Neuronal stem cell (in vitro differentiated cells): ENCODE measurements around the gene SSUH2.
"Not testable (repeated sequence)": the region's sequence is repeated elsewhere in the genome, so short reads cannot be mapped to it uniquely, and the experiment has no call there.

Source experiments
- DNase-seq: peaks from one replicate; pipeline ENCODE4 v3.0.0-alpha.2; 2013; ENCODE audit warnings: low spot score
- H2AFZ ChIP-seq: one replicate; pipeline ENCODE4 v1.6.1; 2013; ENCODE audit warnings: mild to moderate bottlenecking, low read length, inconsistent platforms
- H2AK5ac ChIP-seq: 2 replicates; pipeline ENCODE4 v1.6.1; 2013; ENCODE audit warnings: low read depth, mild to moderate bottlenecking, inconsistent platforms, low read length, moderate library complexity, mixed read lengths
- H2BK120ac ChIP-seq: 2 replicates; pipeline ENCODE4 v1.6.1; 2013; ENCODE audit warnings: low read depth, mild to moderate bottlenecking, inconsistent platforms, low read length, moderate library complexity, mixed read lengths
- H2BK12ac ChIP-seq: one replicate; pipeline ENCODE4 v1.6.1; 2013; ENCODE audit warnings: low read length, inconsistent platforms
- H2BK15ac ChIP-seq: 2 replicates; pipeline ENCODE4 v1.6.1; 2013; ENCODE audit warnings: mild to moderate bottlenecking, low read length, inconsistent platforms, mixed read lengths
- H2BK5ac ChIP-seq: one replicate; pipeline ENCODE4 v1.6.1; 2013; ENCODE audit warnings: inconsistent platforms, mild to moderate bottlenecking, low read length, moderate library complexity
- H3K14ac ChIP-seq: one replicate; pipeline ENCODE4 v1.6.1; 2013; ENCODE audit warnings: low read length, inconsistent platforms
- H3K18ac ChIP-seq: 2 replicates; pipeline ENCODE4 v1.6.1; 2013; ENCODE audit warnings: low read length, inconsistent platforms
- H3K23ac ChIP-seq: 2 replicates; pipeline ENCODE4 v1.6.1; 2013; ENCODE audit warnings: low read depth, mild to moderate bottlenecking, mixed read lengths, low read length, inconsistent platforms; ENCODE audit not compliant: poor library complexity
- H3K27ac ChIP-seq: replicated peaks from 3 replicates; pipeline ENCODE4 v1.5.1; 2013; ENCODE audit warnings: low read length, inconsistent platforms
- H3K27me3 ChIP-seq, 3 experiments: 2 replicates each; pipeline ENCODE4 v1.6.1; 2013; ENCODE audit warnings: low read length in 3 of 3, mild to moderate bottlenecking in 2 of 3, inconsistent platforms in 1 of 3, low read depth in 1 of 3, mixed read lengths in 1 of 3, moderate library complexity in 1 of 3; ENCODE audit not compliant: control insufficient read depth in 3 of 3, insufficient read depth in 3 of 3
- H3K36me3 ChIP-seq, 2 donors: replicated peaks in 1 of 2; 2 replicates each; pipeline ENCODE4 v1.6.1; 2013; ENCODE audit warnings: low read length in 2 of 2; ENCODE audit not compliant: control insufficient read depth in 2 of 2, insufficient read depth in 2 of 2
- H3K4ac ChIP-seq: 2 replicates; pipeline ENCODE4 v1.6.1; 2013; ENCODE audit warnings: inconsistent platforms, mild to moderate bottlenecking, low read length, moderate library complexity
- H3K4me1 ChIP-seq, 2 donors: 1 replicate in 1 of 2; 2 replicates in 1 of 2; pipeline ENCODE4 v1.6.1; 2013; ENCODE audit warnings: low read length in 2 of 2, low read depth in 1 of 2; ENCODE audit not compliant: control insufficient read depth in 2 of 2, insufficient read depth in 1 of 2
- H3K4me2 ChIP-seq: one replicate; pipeline ENCODE4 v1.6.1; 2013; ENCODE audit warnings: mild to moderate bottlenecking, low read length, inconsistent platforms; ENCODE audit not compliant: insufficient read depth, poor library complexity, severe bottlenecking
- H3K4me3 ChIP-seq, 2 donors: 2 replicates each; pipeline ENCODE4 v1.5.1; 2013; ENCODE audit warnings: low read length in 2 of 2, mild to moderate bottlenecking in 2 of 2, inconsistent platforms in 1 of 2, moderate library complexity in 1 of 2
- H3K79me1 ChIP-seq: one replicate; pipeline ENCODE4 v1.6.1; 2013; ENCODE audit warnings: low read depth, mild to moderate bottlenecking, inconsistent platforms, low read length, moderate library complexity
- H3K9ac ChIP-seq: one replicate; pipeline ENCODE4 v1.6.1; 2013; ENCODE audit warnings: mild to moderate bottlenecking, low read depth, low read length, inconsistent platforms; ENCODE audit not compliant: poor library complexity
- H3K9me3 ChIP-seq, 2 donors: replicated peaks in 1 of 2; 2 replicates each; pipeline versions ENCODE3 to v1.6.1; 2013; ENCODE audit warnings: low read length in 2 of 2, mild to moderate bottlenecking in 2 of 2, inconsistent platforms in 1 of 2, low read depth in 1 of 2, mixed read lengths in 1 of 2, moderate library complexity in 1 of 2; ENCODE audit not compliant: control insufficient read depth in 2 of 2, insufficient read depth in 1 of 2
- H4K8ac ChIP-seq: one replicate; pipeline ENCODE4 v1.6.1; 2013; ENCODE audit warnings: low read depth, mild to moderate bottlenecking, inconsistent platforms, low read length, moderate library complexity
- H4K91ac ChIP-seq: one replicate; pipeline ENCODE4 v1.6.1; 2013; ENCODE audit warnings: low read length, low read depth, mild to moderate bottlenecking, inconsistent platforms; ENCODE audit not compliant: poor library complexity
- WGBS, 2 donors: extraction: QIAGEN DNeasy Blood & Tissue Kit; methylation state at CpG; one replicate each; pipeline ENCODE4 v1.1.7; 2013; ENCODE audit warnings: missing lambda C conversion rate in 2 of 2, mixed read lengths in 1 of 2; ENCODE audit not compliant: insufficient read length in 2 of 2, insufficient replicate concordance in 1 of 2; ENCODE audit errors: extremely low coverage in 2 of 2; 5-methylcytosine and 5-hydroxymethylcytosine counted together

Gene SSUH2

DNA sequence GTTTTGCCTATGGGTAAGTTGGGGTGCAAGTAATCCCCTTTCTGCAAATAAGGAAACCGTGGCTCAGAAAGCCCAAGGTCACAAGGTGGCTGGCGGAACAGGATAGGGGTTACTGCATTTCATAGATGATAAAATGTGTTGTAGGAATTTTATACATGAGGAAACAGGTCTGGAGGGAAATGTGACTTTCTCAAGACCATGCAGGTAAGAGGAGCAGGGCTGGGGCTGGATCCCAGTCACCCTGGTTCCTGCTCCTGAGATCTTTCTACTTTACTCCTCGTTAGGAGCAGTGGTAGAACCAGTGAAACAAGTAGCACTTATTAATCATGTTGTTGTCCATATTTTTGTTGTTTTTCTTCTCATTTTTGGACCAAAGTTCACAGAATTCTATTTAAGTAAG is 63.2 kb downstream of the SSUH2 start:
- Histone ChIP-seq H2BK120ac (no peak overlapping the region), H3K4me3 (no peak overlapping the region), H3K18ac (no peak overlapping the region), H3K27me3 (no peaks in the 10 kb centered on the region), H2BK5ac (no peak overlapping the region), H2AFZ (no peak overlapping the region), H2BK15ac (no peak overlapping the region), H3K27ac (no peak overlapping the region), H4K8ac (no peak overlapping the region), H4K91ac (no peak overlapping the region), H3K23ac (no peak overlapping the region), H3K9me3 (peaks cover 0 to 1% of the 10 kb centered on the region in 2 donors), H3K4me1 (no peaks in the 10 kb centered on the region), H3K4me2 (no peak overlapping the region), H2AK5ac (no peak overlapping the region), H2BK12ac (no peak overlapping the region), H3K14ac (no peak overlapping the region), H3K4ac (no peak overlapping the region), H3K36me3 (no peaks in the 10 kb centered on the region), H3K9ac (no peak overlapping the region), H3K79me1 (no peaks in the 10 kb centered on the region)
- no CpG with 5 or more reads among the region's 3 CpGs for WGBS, 2 donors
- DNase-seq, result no peak

DNA sequence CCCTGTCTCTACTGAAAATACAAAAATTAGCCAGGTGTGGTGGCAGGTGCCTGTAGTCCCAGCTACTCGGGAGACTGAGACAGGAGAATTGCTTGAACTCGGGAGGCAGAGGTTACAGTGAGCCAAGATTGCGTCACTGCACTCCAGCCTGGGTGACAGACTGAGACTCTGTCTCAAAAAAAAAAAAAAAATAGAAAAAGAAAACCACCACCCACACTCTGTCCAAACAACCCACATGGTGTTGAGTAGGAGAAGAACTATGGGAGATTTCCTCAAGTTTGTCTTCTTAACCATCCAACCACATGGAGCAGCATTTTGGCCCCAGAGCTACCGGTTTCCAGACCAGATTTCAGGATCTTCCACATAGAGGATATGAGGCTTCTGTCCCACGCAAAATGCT is 64.2 kb downstream of the SSUH2 start:
- not testable (repeated sequence) for H3K27me3 ChIP-seq, H3K4me1 ChIP-seq, H2BK15ac ChIP-seq, H3K9ac ChIP-seq, DNase-seq, H3K27ac ChIP-seq, H3K14ac ChIP-seq, H3K4me3 ChIP-seq, H3K4me2 ChIP-seq, H4K91ac ChIP-seq, H2AFZ ChIP-seq, H3K18ac ChIP-seq, H3K79me1 ChIP-seq, H3K23ac ChIP-seq, H2BK5ac ChIP-seq, H2BK12ac ChIP-seq, H3K36me3 ChIP-seq, H4K8ac ChIP-seq, H3K4ac ChIP-seq, H2AK5ac ChIP-seq, H2BK120ac ChIP-seq, H3K9me3 ChIP-seq
- no CpG with 5 or more reads among the region's 5 CpGs for WGBS, 2 donors

DNA sequence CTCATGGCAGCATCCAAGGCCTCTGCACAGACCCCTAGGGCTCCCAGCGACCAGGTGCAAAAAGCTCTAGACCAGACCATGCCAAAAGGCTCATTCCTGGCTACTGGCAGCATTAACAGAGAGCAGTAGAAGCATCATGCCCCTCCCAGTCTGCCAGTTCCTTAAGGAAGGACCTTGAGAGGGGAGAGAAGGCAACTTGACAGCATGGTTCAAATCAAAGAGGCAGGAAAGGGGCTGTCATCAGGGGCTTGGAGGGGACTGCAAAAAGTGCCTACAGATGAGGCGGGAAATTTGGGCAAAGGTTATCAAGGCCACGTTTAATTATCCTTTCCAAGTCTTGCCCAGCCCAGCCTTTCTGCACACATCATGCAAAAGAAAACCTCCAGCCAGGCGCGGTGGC is 64.7 kb downstream of the SSUH2 start:
- no peaks in the 10 kb centered on the region for H3K4me1 ChIP-seq
- no peak for DNase-seq
- no peaks in the 10 kb centered on the region for H3K79me1 ChIP-seq
- H3K18ac ChIP-seq, result no peak overlapping the region
- no peak overlapping the region for H3K23ac ChIP-seq
- no peak overlapping the region for H4K8ac ChIP-seq
- H2BK120ac ChIP-seq, result no peak overlapping the region
- no peak overlapping the region for H3K4me3 ChIP-seq
- H3K9me3 ChIP-seq, result peaks cover 0 to 1% of the 10 kb centered on the region in 2 donors
- H2AK5ac ChIP-seq, result no peak overlapping the region
- H4K91ac ChIP-seq, result no peak overlapping the region
- H2BK5ac ChIP-seq, result no peak overlapping the region
- H2BK12ac ChIP-seq, result no peak overlapping the region
- H3K36me3 ChIP-seq, result no peaks in the 10 kb centered on the region
- H3K9ac ChIP-seq, result no peak overlapping the region
- no peak overlapping the region for H2BK15ac ChIP-seq
- no peak overlapping the region for H3K14ac ChIP-seq
- H3K27ac ChIP-seq, result no peak overlapping the region
- H2AFZ ChIP-seq, result no peak overlapping the region
- no peak overlapping the region for H3K4me2 ChIP-seq
- H3K4ac ChIP-seq, result no peak overlapping the region
- H3K27me3 ChIP-seq, result no peaks in the 10 kb centered on the region
- no CpG with 5 or more reads among the region's 5 CpGs for WGBS, 2 donors

DNA sequence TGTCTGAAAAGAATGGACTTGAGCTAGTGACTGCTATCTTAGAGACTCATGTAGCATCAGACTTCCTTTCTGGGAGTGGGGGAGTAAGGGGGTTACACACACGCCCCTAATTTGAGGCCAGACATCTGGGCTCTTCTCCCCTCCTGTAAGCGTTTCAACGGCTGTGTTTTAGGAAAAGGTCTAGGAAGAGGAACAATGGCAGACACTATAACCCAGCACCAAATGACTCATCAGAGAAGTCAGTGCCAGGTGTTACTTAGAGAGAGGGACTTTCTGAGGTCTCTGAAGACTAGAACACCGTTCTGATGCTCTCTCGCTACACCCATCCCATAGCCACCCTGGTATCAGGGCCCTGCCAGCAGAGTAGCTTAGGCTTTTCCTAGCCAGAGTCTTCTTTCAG is 65.5 kb downstream of the SSUH2 start:
- no peak overlapping the region for H2AFZ ChIP-seq
- H3K4me1 ChIP-seq, result no peaks in the 10 kb centered on the region
- H4K91ac ChIP-seq, result no peak overlapping the region
- no peak overlapping the region for H3K27ac ChIP-seq
- no peak overlapping the region for H3K4me2 ChIP-seq
- no peaks in the 10 kb centered on the region for H3K79me1 ChIP-seq
- no peak overlapping the region for H3K4me3 ChIP-seq
- no peak overlapping the region for H2BK120ac ChIP-seq
- H4K8ac ChIP-seq, result no peak overlapping the region
- no peak overlapping the region for H3K23ac ChIP-seq
- H2AK5ac ChIP-seq, result no peak overlapping the region
- no peak for DNase-seq
- H3K14ac ChIP-seq, result no peak overlapping the region
- no peaks in the 10 kb centered on the region for H3K36me3 ChIP-seq
- no CpG with 5 or more reads among the region's 5 CpGs for WGBS, 2 donors
- H2BK5ac ChIP-seq, result no peak overlapping the region
- H3K9me3 ChIP-seq, result peaks cover 0 to 1% of the 10 kb centered on the region in 2 donors
- H3K4ac ChIP-seq, result no peak overlapping the region
- H2BK12ac ChIP-seq, result no peak overlapping the region
- no peak overlapping the region for H3K18ac ChIP-seq
- no peak overlapping the region for H3K9ac ChIP-seq
- no peak overlapping the region for H2BK15ac ChIP-seq
- H3K27me3 ChIP-seq, result no peaks in the 10 kb centered on the region
